Ectodermal cell (in vitro differentiated cells): ENCODE results near the gene ENDOU. TPM values are rescaled to one million over a fixed set of nuclear protein-coding genes. Genes with fewer than 3 reads are reported as not detected.
A peak's percentile ranks its signal among the peaks of the same experiment; 100 is the strongest.

Experiments used
- H3K27ac ChIP-seq: 2 replicates; pipeline ENCODE4 v1.7.0; 2013; ENCODE audit warnings: mild to moderate bottlenecking, low read depth, low read length; ENCODE audit not compliant: insufficient read depth, poor library complexity, severe bottlenecking
- H3K27me3 ChIP-seq: 2 replicates; pipeline ENCODE4 v1.7.0; 2013; ENCODE audit warnings: mild to moderate bottlenecking, low read length; ENCODE audit not compliant: insufficient read depth, control insufficient read depth, poor library complexity, severe bottlenecking
- H3K36me3 ChIP-seq: one replicate; pipeline ENCODE4 v1.7.0; 2013; ENCODE audit warnings: low read length; ENCODE audit not compliant: control insufficient read depth, insufficient read depth
- H3K4me1 ChIP-seq: one replicate; pipeline ENCODE4 v1.7.0; 2013; ENCODE audit warnings: low read length; ENCODE audit not compliant: control insufficient read depth, insufficient read depth
- H3K4me3 ChIP-seq: 2 replicates; pipeline ENCODE4 v1.7.0; 2013; ENCODE audit warnings: low read depth, low read length, control low read depth; ENCODE audit not compliant: insufficient read depth
- H3K9me3 ChIP-seq: 2 replicates; pipeline ENCODE4 v1.7.0; 2013; ENCODE audit warnings: mild to moderate bottlenecking, low read length, moderate library complexity; ENCODE audit not compliant: control insufficient read depth
- WGBS, 2 experiments: methylation state at CpG; one replicate each; pipeline ENCODE4 v1.1.7; 2013; ENCODE audit warnings: missing lambda C conversion rate in 2 of 2; 5-methylcytosine and 5-hydroxymethylcytosine counted together
- polyA plus RNA-seq, 4 experiments: library from polyadenylated mRNA; stranded (reverse); fragments of 50-300 nt; gene quantifications; one replicate each; pipeline ENCODE4 v1.2.3, GENCODE V29; 2013

Gene ENDOU, protein sequence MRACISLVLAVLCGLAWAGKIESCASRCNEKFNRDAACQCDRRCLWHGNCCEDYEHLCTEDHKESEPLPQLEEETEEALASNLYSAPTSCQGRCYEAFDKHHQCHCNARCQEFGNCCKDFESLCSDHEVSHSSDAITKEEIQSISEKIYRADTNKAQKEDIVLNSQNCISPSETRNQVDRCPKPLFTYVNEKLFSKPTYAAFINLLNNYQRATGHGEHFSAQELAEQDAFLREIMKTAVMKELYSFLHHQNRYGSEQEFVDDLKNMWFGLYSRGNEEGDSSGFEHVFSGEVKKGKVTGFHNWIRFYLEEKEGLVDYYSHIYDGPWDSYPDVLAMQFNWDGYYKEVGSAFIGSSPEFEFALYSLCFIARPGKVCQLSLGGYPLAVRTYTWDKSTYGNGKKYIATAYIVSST
- polyA plus RNA-seq (2013, experiment 1 of 4), result not detected
- not detected for polyA plus RNA-seq (2013, experiment 2 of 4)
- not detected for polyA plus RNA-seq (2013, experiment 3 of 4)
- polyA plus RNA-seq (2013, experiment 4 of 4), result not detected

DNA sequence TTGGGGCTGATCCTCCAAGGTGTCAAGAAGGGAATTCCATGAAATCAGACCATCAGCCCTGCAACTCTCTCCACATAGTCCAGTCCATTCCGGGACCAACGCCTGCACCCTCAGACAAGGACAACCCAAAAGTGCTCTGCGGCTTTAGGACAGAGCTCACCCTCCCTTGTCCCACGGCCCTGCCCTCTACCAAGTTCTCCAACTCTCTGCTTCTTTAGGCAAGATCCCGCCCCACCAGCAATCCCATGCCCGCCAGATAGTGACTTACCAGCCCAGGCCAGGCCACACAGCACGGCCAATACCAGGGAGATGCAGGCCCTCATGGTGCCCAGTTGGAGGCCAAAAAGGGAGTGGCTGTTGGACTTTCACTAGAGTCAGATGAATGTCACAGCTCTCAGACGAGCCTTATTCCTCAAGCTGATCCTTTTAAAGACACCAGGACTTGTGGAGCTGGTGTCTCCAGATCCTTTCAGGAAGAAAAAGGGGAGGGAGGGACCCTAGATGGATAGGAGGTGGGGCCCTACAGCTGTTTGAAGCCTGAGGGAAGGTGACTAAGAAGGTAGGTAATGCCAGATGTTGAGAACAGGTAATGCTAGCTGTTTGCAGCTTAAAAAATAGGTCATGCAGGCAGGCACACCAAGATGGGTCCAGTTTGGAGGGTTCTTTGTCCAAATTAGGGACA, at the start of gene ENDOU:
Gene ENDOU, minus strand, starts transcription at position 400 of the 682 bp plus-strand sequence. Its CDS starts 77 bp downstream, at position 323.
- WGBS, 2 experiments, result 85 to 87% methylated on average over 8 of the region's 8 CpGs
- H3K9me3 ChIP-seq, result no peaks in the 10 kb centered on the region
- no peaks in the 10 kb centered on the region for H3K36me3 ChIP-seq
- H3K27me3 ChIP-seq, result no peaks in the 10 kb centered on the region
- H3K4me1 ChIP-seq, result no peaks in the 10 kb centered on the region
- no peak within 1 kb of the TSS for H3K27ac ChIP-seq
- H3K4me3 ChIP-seq, result no peak within 1 kb of the TSS

DNA sequence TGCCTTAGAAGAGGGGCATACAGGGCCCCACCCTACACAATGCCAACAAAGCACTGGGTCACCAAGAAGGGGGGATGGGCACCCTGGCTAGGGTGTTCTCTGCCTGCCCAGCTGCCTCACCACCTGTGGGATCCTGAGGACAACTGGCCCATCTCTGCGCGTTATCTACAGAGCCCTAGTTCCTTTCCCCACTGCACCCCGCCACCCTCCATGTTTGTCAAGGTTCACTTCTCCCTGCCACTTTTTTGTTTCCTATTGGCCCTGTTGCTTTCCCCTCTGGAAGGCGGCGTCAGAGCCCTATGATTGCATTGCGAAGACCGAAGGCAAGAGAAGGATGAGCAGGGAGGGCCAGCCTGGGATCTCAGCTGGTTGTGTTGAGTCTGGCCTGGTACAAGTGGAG, 49.4 kb upstream of the ENDOU start:
- peaks cover 12% of the 10 kb centered on the region for H3K4me1 ChIP-seq
- WGBS, 2 experiments, result 95 to 98% methylated on average over 7 of the region's 7 CpGs
- no peak overlapping the region for H3K27ac ChIP-seq
- H3K9me3 ChIP-seq, result no peaks in the 10 kb centered on the region
- no peak overlapping the region for H3K4me3 ChIP-seq
- H3K36me3 ChIP-seq, result no peaks in the 10 kb centered on the region
- peaks cover 23% of the 10 kb centered on the region for H3K27me3 ChIP-seq

DNA sequence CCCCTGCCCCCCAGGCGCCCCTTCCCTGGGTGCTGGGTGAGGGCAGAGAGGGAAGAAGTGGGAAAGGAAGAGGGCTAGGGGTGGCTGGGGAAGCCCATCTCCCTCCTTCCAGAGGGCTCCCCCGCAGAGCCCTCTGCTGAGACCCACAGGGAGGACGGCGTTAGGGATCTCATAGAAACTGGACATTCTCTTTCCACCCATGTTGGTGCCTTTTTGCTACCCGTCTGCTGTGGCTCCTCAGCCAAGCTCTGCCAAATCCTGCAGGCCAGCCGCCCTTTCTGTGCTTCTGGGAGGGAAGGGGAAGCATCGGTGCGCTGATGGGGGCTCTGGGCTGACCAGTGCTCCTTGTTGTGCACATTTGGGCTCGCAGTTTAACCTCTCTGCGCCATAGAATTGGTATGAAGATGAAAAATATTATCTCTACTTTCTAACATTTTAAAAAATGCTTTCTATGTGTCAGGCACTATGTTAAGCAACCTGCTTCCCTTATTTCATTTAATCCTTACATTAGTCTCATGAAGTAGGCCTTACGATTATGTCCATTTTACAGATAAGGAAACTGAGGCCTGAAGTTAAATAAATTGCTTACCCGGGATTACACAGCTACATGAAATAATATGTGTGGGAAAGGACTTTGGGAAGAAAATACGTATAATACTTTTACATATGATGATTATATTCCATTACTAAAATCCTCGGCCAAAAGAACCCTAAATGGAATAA, 48.7 kb upstream of the ENDOU start:
- Histone ChIP-seq H3K4me3 (peak overlapping the region; percentile 73), H3K27ac (no peak overlapping the region), H3K27me3 (peaks cover 23% of the 10 kb centered on the region), H3K4me1 (peaks cover 11% of the 10 kb centered on the region), H3K9me3 (no peaks in the 10 kb centered on the region), H3K36me3 (no peaks in the 10 kb centered on the region)
- WGBS, 2 experiments, result 71% methylated on average over 11 to 13 of the region's 14 CpGs

DNA sequence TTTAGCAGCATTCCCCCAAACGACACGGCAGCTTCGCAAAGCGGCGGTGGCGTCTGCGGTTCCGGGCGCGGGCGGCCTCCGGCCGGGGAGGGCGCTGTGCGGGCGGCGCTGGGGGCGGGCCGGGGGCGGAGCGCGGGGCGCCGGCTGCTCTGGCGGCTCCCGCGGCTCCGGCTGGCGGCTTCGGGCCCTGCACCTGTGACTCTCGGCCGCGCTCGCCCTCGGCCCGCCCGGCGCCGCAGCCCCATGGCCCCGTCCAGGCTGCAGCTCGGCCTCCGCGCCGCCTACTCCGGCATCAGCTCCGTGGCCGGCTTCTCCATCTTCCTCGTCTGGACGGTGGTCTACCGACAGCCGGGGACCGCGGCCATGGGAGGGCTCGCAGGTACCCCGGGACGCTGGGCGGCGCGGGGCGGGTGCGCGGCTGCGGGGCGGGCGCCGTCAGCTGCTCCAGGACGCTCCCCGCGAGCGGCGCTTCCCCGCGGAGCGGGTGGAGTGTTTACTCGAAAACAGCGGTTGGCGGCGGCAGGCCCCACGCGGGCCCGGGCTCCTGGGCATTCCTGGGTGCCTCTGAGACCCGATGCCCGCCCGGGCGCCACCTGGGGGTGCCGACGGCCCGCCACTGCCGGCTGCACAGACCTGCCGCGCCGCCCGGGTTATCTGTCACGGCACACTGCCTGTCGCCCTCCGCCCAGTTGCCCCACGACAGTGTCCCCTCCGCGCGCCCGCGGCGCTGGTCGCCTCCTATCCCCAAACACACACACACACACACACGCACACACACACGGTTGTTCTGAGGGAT, 48.0 kb upstream of the ENDOU start, which contains the start of gene SLC48A1:
Gene SLC48A1, plus strand, starts transcription at position 177 of the 796 bp plus-strand sequence. Its CDS starts 67 bp downstream, at position 244.
- Histone ChIP-seq H3K9me3 (no peaks in the 10 kb centered on the region), H3K36me3 (no peaks in the 10 kb centered on the region), H3K4me1 (peaks cover 6% of the 10 kb centered on the region), H3K27ac (no peak within 1 kb of the TSS), H3K27me3 (peaks cover 23% of the 10 kb centered on the region), H3K4me3 (peak within 1 kb of the TSS; percentile 73)
- WGBS, 2 experiments, result 1% methylated on average over 104 to 105 of the region's 106 CpGs

DNA sequence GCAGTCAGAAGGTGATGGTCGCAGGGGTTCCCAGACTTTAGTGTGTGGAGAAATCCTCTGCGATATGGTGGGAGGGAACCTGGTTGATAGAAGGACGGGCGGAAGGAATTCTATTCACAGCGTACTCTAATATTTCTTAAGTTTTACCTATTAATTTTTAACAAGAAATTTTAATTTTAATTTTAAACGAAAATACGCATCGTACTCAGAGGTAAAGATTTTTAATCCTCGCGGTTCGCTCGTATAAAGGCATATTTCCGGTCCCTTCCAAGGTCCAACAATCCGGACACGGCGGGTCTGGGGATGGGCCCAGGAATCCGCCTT, 47.4 kb upstream of the ENDOU start:
- H3K27me3 ChIP-seq, result peaks cover 23% of the 10 kb centered on the region
- H3K9me3 ChIP-seq, result no peaks in the 10 kb centered on the region
- H3K36me3 ChIP-seq, result no peaks in the 10 kb centered on the region
- peaks cover under 1% of the 10 kb centered on the region for H3K4me1 ChIP-seq
- WGBS, 2 experiments, result 23 to 29% methylated on average over 14 to 16 of the region's 17 CpGs
- H3K27ac ChIP-seq, result no peak overlapping the region
- peak overlapping the region; percentile 73 for H3K4me3 ChIP-seq

DNA sequence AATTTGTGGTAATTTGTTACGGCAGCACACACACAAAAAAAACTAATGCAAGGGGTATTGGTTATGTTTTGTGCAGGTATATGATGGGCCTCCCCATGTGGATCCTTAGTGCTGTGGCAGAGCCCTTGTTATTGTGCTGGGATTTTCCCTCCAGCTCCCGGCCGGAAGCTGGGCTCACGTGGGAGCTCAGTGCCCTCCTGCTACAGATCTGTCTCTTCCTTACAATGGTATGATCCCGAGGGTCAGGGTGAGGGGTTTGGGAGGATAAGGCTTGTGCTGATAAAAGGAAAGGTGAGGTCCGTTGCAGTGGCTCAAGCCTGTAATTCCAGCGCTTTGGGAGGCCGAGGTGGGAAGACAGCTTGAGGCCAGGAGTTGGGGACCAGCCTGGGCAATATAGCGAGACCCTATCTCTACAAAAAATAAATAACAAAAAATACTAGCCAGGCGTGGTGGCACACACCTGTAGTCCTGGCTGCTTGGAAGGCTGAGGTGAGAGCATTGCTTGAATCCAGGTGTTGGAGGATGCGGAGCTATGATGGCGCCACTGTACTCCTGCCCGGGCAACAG, 46.9 kb upstream of the ENDOU start:
- no peaks in the 10 kb centered on the region for H3K4me1 ChIP-seq
- H3K27me3 ChIP-seq, result peaks cover 23% of the 10 kb centered on the region
- no peaks in the 10 kb centered on the region for H3K36me3 ChIP-seq
- H3K9me3 ChIP-seq, result no peaks in the 10 kb centered on the region
- H3K27ac ChIP-seq, result no peak overlapping the region
- WGBS, 2 experiments, result 77 to 78% methylated on average over 13 of the region's 13 CpGs
- H3K4me3 ChIP-seq, result no peak overlapping the region

DNA sequence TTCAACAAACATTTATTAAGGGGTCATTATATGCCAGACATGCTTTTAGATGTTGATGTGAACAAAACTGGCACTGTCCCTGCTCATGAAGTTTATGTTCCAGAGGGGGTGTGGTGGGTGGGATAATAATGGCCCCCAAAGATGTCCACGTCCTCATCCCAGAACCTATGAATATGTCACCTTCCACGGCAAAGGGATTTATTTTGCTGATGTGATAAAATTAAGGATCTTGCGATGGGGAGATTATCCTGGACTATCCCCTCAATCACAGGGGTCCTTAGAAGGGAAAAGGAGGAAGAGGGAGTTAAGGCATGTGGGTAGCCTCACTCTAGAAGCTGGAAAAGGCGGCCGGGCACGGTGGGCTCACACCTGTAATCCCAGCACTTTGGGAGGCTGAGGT, 46.0 kb upstream of the ENDOU start:
- no peaks in the 10 kb centered on the region for H3K36me3 ChIP-seq
- peaks cover 23% of the 10 kb centered on the region for H3K27me3 ChIP-seq
- no peak overlapping the region for H3K27ac ChIP-seq
- H3K9me3 ChIP-seq, result no peaks in the 10 kb centered on the region
- no peak overlapping the region for H3K4me3 ChIP-seq
- WGBS, 2 experiments, result 93 to 94% methylated on average over 6 of the region's 6 CpGs
- no peaks in the 10 kb centered on the region for H3K4me1 ChIP-seq

DNA sequence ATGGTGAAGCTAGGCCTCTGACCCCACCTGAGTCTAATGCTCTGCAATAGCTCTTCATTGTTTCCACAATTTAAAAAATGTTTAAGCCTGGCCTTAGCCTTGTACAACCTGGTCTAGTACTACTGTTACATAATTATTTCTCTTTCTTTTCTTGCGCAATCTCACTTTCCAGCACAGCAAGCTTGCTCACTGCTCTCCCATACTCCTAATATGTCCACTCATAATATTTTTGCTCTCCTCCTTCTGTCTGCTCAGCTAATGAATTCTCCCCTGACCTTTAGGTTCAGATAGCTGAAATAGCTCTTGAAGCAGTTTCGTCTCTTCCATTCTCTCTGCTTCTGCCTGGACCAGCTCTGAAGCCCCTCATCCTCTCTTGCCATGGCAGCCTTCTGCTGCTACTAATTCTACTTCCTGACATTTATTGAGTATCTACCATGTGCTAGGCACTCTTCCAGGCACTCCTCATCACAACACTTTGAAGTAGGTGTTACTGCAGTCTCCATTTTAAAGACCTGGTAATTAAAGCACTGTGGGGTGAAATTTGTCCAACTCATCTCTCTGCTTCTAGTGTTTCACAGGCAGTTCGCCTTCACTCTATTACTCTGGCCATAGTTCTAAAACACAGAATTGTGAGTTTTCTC, 44.9 kb upstream of the ENDOU start:
- Histone ChIP-seq H3K27ac (no peak overlapping the region), H3K4me3 (no peak overlapping the region), H3K9me3 (no peaks in the 10 kb centered on the region)

More for the DNA sequence above, 44.9 kb upstream of the ENDOU start:
- peaks cover 23% of the 10 kb centered on the region for H3K27me3 ChIP-seq
- 93% methylated on average over 3 of the region's 3 CpGs for WGBS, 2 experiments
- H3K4me1 ChIP-seq, result no peaks in the 10 kb centered on the region
- no peaks in the 10 kb centered on the region for H3K36me3 ChIP-seq
